ENCODE data around the gene PNO1. TPM values are rescaled to one million over a fixed set of nuclear protein-coding genes. Genes with fewer than 3 reads are reported as not detected.

The PNO1 gene
- total and polyA plus RNA-seq, 7 experiments from 2014 or later = 11.0 to 31.0 (median 17.7) TPM

DNA sequence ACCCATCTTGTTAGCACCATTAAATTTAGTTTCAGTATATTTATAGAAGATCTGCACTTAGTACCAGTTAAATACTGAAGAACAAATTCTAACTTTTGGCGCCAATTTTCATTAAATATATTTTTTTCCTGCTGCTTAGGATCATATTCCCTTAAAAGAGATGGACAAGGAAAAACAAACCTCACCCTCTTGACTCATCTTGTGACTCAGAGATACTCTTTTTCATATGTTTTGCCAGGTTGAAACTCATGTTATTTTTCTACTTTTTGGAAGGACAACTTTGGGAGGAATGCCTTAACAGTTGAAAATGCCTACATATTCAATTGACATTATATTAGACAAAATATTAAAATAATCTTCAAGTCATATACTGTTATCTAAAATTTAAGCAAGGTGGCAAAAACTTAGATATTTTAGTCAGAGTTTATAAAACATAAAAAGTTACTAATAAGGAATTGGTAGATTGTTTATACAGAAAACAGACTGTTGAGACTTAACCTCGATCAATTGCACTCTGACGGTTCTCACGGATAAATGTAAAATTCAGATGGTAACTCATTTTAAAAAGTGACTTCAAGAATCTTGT is 36.2 kb downstream of the PNO1 start:
- Mint-ChIP-seq H3K27me3 (no peaks in the 10 kb centered on the region), H3K36me3 (peaks cover 0 to 4% (median 0%) of the 10 kb centered on the region in 5 donors), H3K9me3 (no peaks in the 10 kb centered on the region), H3K4me3 (no peak overlapping the region), H3K27ac (peak overlapping the region in 2 of 9 donors; percentile 2 to 59), H3K4me1 (peaks cover 29 to 94% (median 70%) of the 10 kb centered on the region in 7 donors)
- no peak overlapping the region for H3K27ac ChIP-seq (ENCODE audit: low read depth, low read length)
- intact Hi-C loops (cut with micrococcal nuclease) = loop anchor here in 1 of 2 donors (1.0 kb wide), 1 partner anchor 9 kb away; no protein-coding TSS in a partner anchor
- no peaks in the 10 kb centered on the region for H3K36me3 ChIP-seq (ENCODE audit: control insufficient read depth in 2 of 3, insufficient read depth in 3 of 3, low read length in 3 of 3)
- ChIA-PET POLR2A (no interaction called here), CTCF (no interaction called here)
- H3K9me3 ChIP-seq (ENCODE audit: control insufficient read depth in 2 of 3, low read length in 3 of 3) = no peaks in the 10 kb centered on the region
- no peaks in the 10 kb centered on the region for H3K27me3 ChIP-seq (ENCODE audit: control insufficient read depth in 2 of 2, insufficient read depth in 2 of 2, low read length in 2 of 2)
- H3K4me3 ChIP-seq (ENCODE audit: low read length) = no peak overlapping the region
- H3K4me1 ChIP-seq (ENCODE audit: control insufficient read depth in 2 of 2, insufficient read depth in 2 of 2, low read length in 2 of 2) = no peaks in the 10 kb centered on the region
- DNase-seq = no peak
- no peak for ATAC-seq

DNA sequence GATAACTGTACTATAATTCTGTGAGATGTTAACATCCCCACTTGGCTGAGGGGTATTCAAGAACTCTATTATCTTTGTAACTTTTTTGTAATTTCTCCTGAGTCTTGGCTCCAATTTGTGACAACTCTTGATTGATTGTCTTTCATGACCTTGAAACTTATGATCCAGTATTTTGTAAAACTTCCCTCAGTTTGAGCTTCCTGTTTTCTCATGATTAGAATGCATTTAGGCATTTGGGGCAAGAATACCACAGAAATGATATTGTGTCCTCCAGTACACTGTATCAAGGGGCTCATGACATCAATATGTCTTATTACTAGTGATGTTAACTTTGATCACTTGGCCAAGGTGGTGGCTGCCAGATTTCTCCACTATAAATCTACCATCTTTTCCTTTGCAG is 37.4 kb downstream of the PNO1 start:
- H3K4me3 ChIP-seq (ENCODE audit: low read length) = no peak overlapping the region
- no peak for ATAC-seq
- no peaks in the 10 kb centered on the region for H3K9me3 ChIP-seq (ENCODE audit: control insufficient read depth in 2 of 3, low read length in 3 of 3)
- no peaks in the 10 kb centered on the region for H3K4me1 ChIP-seq (ENCODE audit: control insufficient read depth in 2 of 2, insufficient read depth in 2 of 2, low read length in 2 of 2)
- no peaks in the 10 kb centered on the region for H3K36me3 ChIP-seq (ENCODE audit: control insufficient read depth in 2 of 3, insufficient read depth in 3 of 3, low read length in 3 of 3)
- Mint-ChIP-seq H3K36me3 (peaks cover 0 to 4% (median 0%) of the 10 kb centered on the region in 5 donors), H3K27me3 (no peaks in the 10 kb centered on the region), H3K4me3 (no peak overlapping the region), H3K4me1 (peaks cover 26 to 92% (median 71%) of the 10 kb centered on the region in 7 donors), H3K9me3 (no peaks in the 10 kb centered on the region), H3K27ac (no peak overlapping the region)
- no peak for DNase-seq
- ChIA-PET POLR2A (no interaction called here), CTCF (interaction anchor here (0.7 to 4.5 kb wide), 5 partner anchors 26 to 97 kb away, joined by 4 to 28 read pairs (median 6); no protein-coding TSS in a partner anchor)
- no peak overlapping the region for H3K27ac ChIP-seq (ENCODE audit: low read depth, low read length)
- intact Hi-C loops (cut with micrococcal nuclease) = no loop called here
- no peaks in the 10 kb centered on the region for H3K27me3 ChIP-seq (ENCODE audit: control insufficient read depth in 2 of 2, insufficient read depth in 2 of 2, low read length in 2 of 2)

DNA sequence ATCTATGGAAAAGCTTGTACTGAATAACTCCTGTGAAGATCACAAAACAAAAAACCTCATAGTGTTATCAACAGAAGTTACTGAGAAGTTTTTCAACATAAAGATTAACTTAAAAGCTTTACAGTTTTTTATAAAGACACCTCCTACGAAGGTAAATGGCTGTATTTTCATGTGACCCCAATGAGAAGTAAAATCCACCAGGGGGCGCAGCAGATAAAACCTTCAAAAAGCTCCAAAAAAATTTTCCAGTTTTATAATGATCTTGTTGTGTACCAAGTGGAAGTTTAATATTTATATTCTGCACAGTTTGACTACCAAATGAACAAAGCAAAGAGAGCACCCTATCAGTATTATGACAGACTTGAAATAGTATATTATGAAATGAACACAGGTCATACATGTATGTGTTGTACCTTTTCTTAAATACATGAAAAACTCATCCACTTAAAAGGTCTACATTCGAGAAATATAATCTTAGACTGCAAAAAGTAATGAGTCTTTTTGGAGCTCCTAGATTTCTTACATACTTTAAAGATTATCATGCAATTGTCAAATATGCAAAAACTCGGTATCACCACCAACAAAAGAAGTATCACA is 38.5 kb downstream of the PNO1 start:
- ChIA-PET CTCF (interaction anchor here (0.7 to 4.5 kb wide), 15 partner anchors 13 to 89 kb away, joined by 3 to 28 read pairs (median 4); no protein-coding TSS in a partner anchor), POLR2A (interaction anchor here (0.6 to 1.5 kb wide), 3 partner anchors 11 to 166 kb away, joined by 3 to 12 read pairs (median 3); partner anchors contain the start of gene PPP3R1)
- no peak overlapping the region for H3K4me3 Mint-ChIP-seq
- peaks cover 0 to 4% (median 0%) of the 10 kb centered on the region in 5 donors for H3K36me3 Mint-ChIP-seq
- H3K9me3 Mint-ChIP-seq = no peaks in the 10 kb centered on the region
- H3K4me3 ChIP-seq (ENCODE audit: low read length) = no peak overlapping the region
- H3K27me3 Mint-ChIP-seq = no peaks in the 10 kb centered on the region
- peak overlapping the region in 5 of 9 donors; percentile 6 to 81 (median 72) for H3K27ac Mint-ChIP-seq
- no peaks in the 10 kb centered on the region for H3K9me3 ChIP-seq (ENCODE audit: control insufficient read depth in 2 of 3, low read length in 3 of 3)
- H3K36me3 ChIP-seq (ENCODE audit: control insufficient read depth in 2 of 3, insufficient read depth in 3 of 3, low read length in 3 of 3) = no peaks in the 10 kb centered on the region
- H3K27me3 ChIP-seq (ENCODE audit: control insufficient read depth in 2 of 2, insufficient read depth in 2 of 2, low read length in 2 of 2) = no peaks in the 10 kb centered on the region
- no peaks in the 10 kb centered on the region for H3K4me1 ChIP-seq (ENCODE audit: control insufficient read depth in 2 of 2, insufficient read depth in 2 of 2, low read length in 2 of 2)
- peaks cover 35 to 92% (median 71%) of the 10 kb centered on the region in 7 donors for H3K4me1 Mint-ChIP-seq
- intact Hi-C loops (cut with micrococcal nuclease) = loop anchor here (1.0 to 2.0 kb wide), 5 partner anchors 29 to 86 kb away; partner anchors contain the start of gene PNO1 (in 1 of the 2)
- DNase-seq (peak in 6 of 9 donors; percentile 21 to 65 (median 57)), ATAC-seq (peak; percentile 74)
- no peak overlapping the region for H3K27ac ChIP-seq (ENCODE audit: low read depth, low read length)

DNA sequence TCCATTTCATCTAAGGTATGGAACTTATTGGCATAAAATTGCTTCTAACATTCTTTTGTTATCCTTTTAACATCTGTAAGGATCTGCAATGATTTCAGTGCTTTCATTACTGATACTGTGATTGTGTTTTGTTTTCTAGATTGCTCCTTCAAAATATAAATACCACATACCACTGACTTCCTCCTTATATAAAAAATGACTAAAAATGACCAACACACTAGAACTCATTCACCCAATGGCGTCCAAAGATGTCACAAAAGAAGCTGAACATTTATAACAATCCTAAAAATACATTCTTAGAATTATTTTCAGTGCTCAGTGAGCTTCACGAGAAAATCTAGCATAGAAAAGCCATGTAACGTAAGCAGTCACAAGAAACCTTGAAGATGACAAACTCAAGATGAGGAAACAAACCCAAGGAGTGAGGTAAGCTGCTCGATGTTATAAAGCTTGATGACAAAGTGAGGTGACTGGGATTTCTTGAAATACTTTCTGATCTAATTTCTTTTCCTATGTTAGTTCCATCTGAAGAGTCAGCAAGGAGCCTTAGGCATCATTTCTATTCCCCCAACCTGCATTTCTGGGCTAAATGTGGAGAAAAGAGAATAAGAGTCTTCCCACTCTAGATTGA is 42.6 kb downstream of the PNO1 start:
- no peaks in the 10 kb centered on the region for H3K36me3 ChIP-seq (ENCODE audit: control insufficient read depth in 2 of 3, insufficient read depth in 3 of 3, low read length in 3 of 3)
- no peaks in the 10 kb centered on the region for H3K9me3 ChIP-seq (ENCODE audit: control insufficient read depth in 2 of 3, low read length in 3 of 3)
- ATAC-seq (peak; percentile 45), DNase-seq (no peak)
- H3K27ac Mint-ChIP-seq = peak overlapping the region in 6 of 9 donors; percentile 6 to 90 (median 52)
- ChIA-PET POLR2A (no interaction called here), CTCF (interaction anchor here (0.6 to 1.0 kb wide), 2 partner anchors 15 to 161 kb away, joined by 3 read pairs; no protein-coding TSS in a partner anchor)
- peaks cover 39 to 90% (median 74%) of the 10 kb centered on the region in 7 donors for H3K4me1 Mint-ChIP-seq
- no peaks in the 10 kb centered on the region for H3K9me3 Mint-ChIP-seq
- H3K36me3 Mint-ChIP-seq = peaks cover 0 to 13% (median 0%) of the 10 kb centered on the region in 5 donors
- no peak overlapping the region for H3K4me3 Mint-ChIP-seq
- no peaks in the 10 kb centered on the region for H3K27me3 ChIP-seq (ENCODE audit: control insufficient read depth in 2 of 2, insufficient read depth in 2 of 2, low read length in 2 of 2)
- no peaks in the 10 kb centered on the region for H3K27me3 Mint-ChIP-seq
- H3K4me1 ChIP-seq (ENCODE audit: control insufficient read depth in 2 of 2, insufficient read depth in 2 of 2, low read length in 2 of 2) = peaks cover 10 to 15% of the 10 kb centered on the region in 2 donors
- no peak overlapping the region for H3K27ac ChIP-seq (ENCODE audit: low read depth, low read length)
- intact Hi-C loops (cut with micrococcal nuclease) = no loop called here
- H3K4me3 ChIP-seq (ENCODE audit: low read length) = no peak overlapping the region

DNA sequence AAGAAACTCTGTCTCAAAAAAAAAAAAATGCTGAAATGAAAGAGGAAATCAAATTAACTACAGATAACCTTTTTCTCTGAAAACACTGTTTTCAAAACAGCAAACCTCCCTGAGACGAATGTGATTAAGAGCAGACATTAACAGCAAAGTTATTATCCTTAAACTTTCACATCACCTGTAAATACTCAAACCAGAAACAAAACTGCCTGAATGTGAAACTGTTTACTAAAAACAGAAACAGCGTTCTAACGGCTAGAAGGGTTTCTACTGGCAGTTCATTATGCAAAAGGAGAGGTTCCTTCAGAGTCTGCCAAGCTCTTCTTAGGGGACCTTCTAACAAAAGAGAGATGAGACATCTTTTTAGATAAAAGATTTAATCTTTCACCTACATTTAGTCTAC is 45.9 kb downstream of the PNO1 start:
- peak overlapping the region in 9 of 10 donors; percentile 56 to 83 (median 72) for H3K4me3 Mint-ChIP-seq
- CTCF ChIA-PET = interaction anchor here (0.6 kb wide), 1 partner anchor 11 kb away, joined by 4 read pairs; no protein-coding TSS in a partner anchor
- peaks cover 0 to 13% (median 0%) of the 10 kb centered on the region in 5 donors for H3K36me3 Mint-ChIP-seq
- ATAC-seq (peak; percentile 60), DNase-seq (peak in 3 of 9 donors; percentile 8 to 19 (median 16))
- no peaks in the 10 kb centered on the region for H3K9me3 Mint-ChIP-seq
- intact Hi-C loops (cut with micrococcal nuclease) = loop anchor here (1.0 to 2.0 kb wide), 2 partner anchors 13 to 48 kb away; no protein-coding TSS in a partner anchor
- H3K27me3 ChIP-seq (ENCODE audit: control insufficient read depth in 2 of 2, insufficient read depth in 2 of 2, low read length in 2 of 2) = no peaks in the 10 kb centered on the region
- peak overlapping the region; percentile 53 to 90 (median 83) for H3K27ac Mint-ChIP-seq
- H3K9me3 ChIP-seq (ENCODE audit: control insufficient read depth in 2 of 3, low read length in 3 of 3) = no peaks in the 10 kb centered on the region
- H3K4me3 ChIP-seq (ENCODE audit: low read length) = no peak overlapping the region
- no peaks in the 10 kb centered on the region for H3K36me3 ChIP-seq (ENCODE audit: control insufficient read depth in 2 of 3, insufficient read depth in 3 of 3, low read length in 3 of 3)
- peak overlapping the region; percentile 38 for H3K27ac ChIP-seq (ENCODE audit: low read depth, low read length)
- POLR2A ChIA-PET = interaction anchor here (1.2 kb wide), 1 partner anchor 20 kb away, joined by 3 read pairs; no protein-coding TSS in a partner anchor
- H3K4me1 ChIP-seq (ENCODE audit: control insufficient read depth in 2 of 2, insufficient read depth in 2 of 2, low read length in 2 of 2) = peaks cover 28 to 35% of the 10 kb centered on the region in 2 donors
- H3K27me3 Mint-ChIP-seq = no peaks in the 10 kb centered on the region
- peaks cover 53 to 94% (median 81%) of the 10 kb centered on the region in 7 donors for H3K4me1 Mint-ChIP-seq

DNA sequence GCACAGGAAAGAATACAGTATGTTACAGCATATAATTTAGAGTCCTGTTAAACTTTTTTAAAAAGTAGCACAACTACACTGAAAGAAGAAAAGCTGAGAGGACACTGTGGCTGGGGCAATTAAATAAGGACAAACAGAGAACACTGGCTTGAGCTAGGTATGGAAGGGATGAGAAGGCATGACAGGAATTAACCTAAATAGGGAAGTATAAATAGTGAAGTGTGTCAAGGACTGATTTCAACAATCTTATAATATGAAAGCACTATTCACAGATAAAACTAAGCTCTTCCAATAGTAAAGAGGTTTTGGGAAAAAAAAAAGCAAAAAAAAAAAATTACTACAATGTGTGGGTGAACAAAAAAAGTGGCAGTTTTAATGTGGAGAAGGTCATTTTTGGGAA is 49.1 kb downstream of the PNO1 start:
- Histone ChIP-seq H3K36me3 (ENCODE audit: control insufficient read depth in 2 of 3, insufficient read depth in 3 of 3, low read length in 3 of 3) (no peaks in the 10 kb centered on the region), H3K4me3 (ENCODE audit: low read length) (no peak overlapping the region), H3K4me1 (ENCODE audit: control insufficient read depth in 2 of 2, insufficient read depth in 2 of 2, low read length in 2 of 2) (peaks cover 28 to 35% of the 10 kb centered on the region in 2 donors), H3K9me3 (ENCODE audit: control insufficient read depth in 2 of 3, low read length in 3 of 3) (no peaks in the 10 kb centered on the region), H3K27ac (ENCODE audit: low read depth, low read length) (peak overlapping the region; percentile 28), H3K27me3 (ENCODE audit: control insufficient read depth in 2 of 2, insufficient read depth in 2 of 2, low read length in 2 of 2) (no peaks in the 10 kb centered on the region)
- ATAC-seq (peak; percentile 54), DNase-seq (no peak)
- H3K4me3 Mint-ChIP-seq = peak overlapping the region in 9 of 10 donors; percentile 11 to 74 (median 50)
- intact Hi-C loops (cut with micrococcal nuclease) = loop anchor here in 1 of 2 donors (2.0 kb wide), 1 partner anchor 44 kb away; no protein-coding TSS in a partner anchor
- peaks cover 48 to 84% (median 71%) of the 10 kb centered on the region in 7 donors for H3K4me1 Mint-ChIP-seq
- H3K9me3 Mint-ChIP-seq = no peaks in the 10 kb centered on the region
- peak overlapping the region; percentile 1 to 83 (median 66) for H3K27ac Mint-ChIP-seq
- H3K27me3 Mint-ChIP-seq = no peaks in the 10 kb centered on the region
- CTCF ChIA-PET = interaction anchor here (1.4 kb wide), 1 partner anchor 13 kb away, joined by 3 read pairs; no protein-coding TSS in a partner anchor
- POLR2A ChIA-PET = interaction anchor here (0.6 to 1.4 kb wide), 3 partner anchors 11 to 22 kb away, joined by 3 to 4 read pairs (median 3); no protein-coding TSS in a partner anchor
- peaks cover 4 to 28% (median 6%) of the 10 kb centered on the region in 5 donors for H3K36me3 Mint-ChIP-seq

Data from naive thymus-derived CD4-positive, alpha-beta T cell (primary cell).